SK-N-MC (cell line): Measurements from ENCODE around the gene MASP2.
"Not testable (repeated sequence)": the region's sequence is repeated elsewhere in the genome, so short reads cannot be mapped to it uniquely, and the experiment has no call there.

Experiments
- DNase-seq: peaks from one replicate; pipeline ENCODE4 v3.0.0-alpha.2; 2011; ENCODE audit warnings: low read depth, low spot score
- H3K27ac ChIP-seq: fragments of 200-600 bp; sonication (generic); 2 replicates; pipeline ENCODE4 v1.5.1; 2016; ENCODE audit warnings: mixed run types
- H3K36me3 ChIP-seq: fragments of 200-600 bp; sonication (generic); 2 replicates; pipeline ENCODE4 v1.6.1; 2017; ENCODE audit warnings: antibody characterized with exemption, low read length, mixed read lengths; ENCODE audit not compliant: insufficient read depth
- H3K4me3 ChIP-seq: fragments of 200-600 bp; sonication (generic); 2 replicates; pipeline ENCODE4 v1.5.1; 2016
- H3K9ac ChIP-seq: fragments of 200-600 bp; sonication (generic); 2 replicates; pipeline ENCODE4 v1.8.0; 2017; ENCODE audit warnings: mixed run types, mixed read lengths; ENCODE audit not compliant: insufficient read length
- H3K9me3 ChIP-seq: fragments of 200-600 bp; sonication (generic); 2 replicates; pipeline ENCODE4 v1.6.1; 2017; ENCODE audit warnings: low read depth, mild to moderate bottlenecking, antibody characterized with exemption, low read length, moderate library complexity, mixed read lengths
- EZH2 ChIP-seq: fragments of 200-600 bp; sonication (generic); IDR thresholded peaks from one replicate; pipeline ENCODE4 v1.6.1; 2017; ENCODE audit warnings: antibody characterized with exemption
- FOXP2 ChIP-seq: optimal IDR thresholded peaks from 2 replicates; pipeline ENCODE3; 2011; ENCODE audit warnings: mild to moderate bottlenecking, moderate library complexity; ENCODE audit not compliant: insufficient read depth; ENCODE audit errors: extremely low read length, control extremely low read depth
- POLR2AphosphoS5 ChIP-seq: IDR thresholded peaks from 2 replicates; pipeline ENCODE4 v1.6.1; 2012; ENCODE audit warnings: mild to moderate bottlenecking, low read depth, low read length, borderline replicate concordance

MASP2 gene

GRCh38 chr1:11068600-11069473 is 21.8 kb upstream of the MASP2 start:
- H3K4me3 ChIP-seq, result no peak overlapping the region
- no peaks in the 10 kb centered on the region for H3K9me3 ChIP-seq
- no peak overlapping the region for H3K9ac ChIP-seq
- TF ChIP-seq POLR2AphosphoS5 (no peak), FOXP2 (no peak), EZH2 (no peak)
- no peak for DNase-seq
- peaks cover 83% of the 10 kb centered on the region for H3K36me3 ChIP-seq
- no peak overlapping the region for H3K27ac ChIP-seq

GRCh38 chr1:11067716-11068599 is 20.9 kb upstream of the MASP2 start:
- no peak for TF ChIP-seq FOXP2
- TF ChIP-seq EZH2, result no peak
- TF ChIP-seq POLR2AphosphoS5, result no peak
- no peak overlapping the region for H3K4me3 ChIP-seq
- H3K36me3 ChIP-seq, result peaks cover 81% of the 10 kb centered on the region

GRCh38 chr1:11065796-11066195 is 18.8 kb upstream of the MASP2 start:
- DNase-seq, result no peak
- no peak for TF ChIP-seq EZH2
- no peak for TF ChIP-seq FOXP2
- TF ChIP-seq POLR2AphosphoS5, result 0 out of 2 replicates have a peak, but pooled peaks have one; percentile 9
- H3K36me3 ChIP-seq, result peaks cover 63% of the 10 kb centered on the region
- no peak overlapping the region for H3K4me3 ChIP-seq
- H3K27ac ChIP-seq, result no peak overlapping the region
- H3K9ac ChIP-seq, result no peak overlapping the region
- no peaks in the 10 kb centered on the region for H3K9me3 ChIP-seq

More at GRCh38 chr1:11067716-11068599, 20.9 kb upstream of the MASP2 start:
- no peak overlapping the region for H3K27ac ChIP-seq
- no peak overlapping the region for H3K9ac ChIP-seq
- no peak for DNase-seq
- H3K9me3 ChIP-seq, result no peaks in the 10 kb centered on the region

GRCh38 chr1:11064942-11065341 is 17.9 kb upstream of the MASP2 start:
- TF ChIP-seq POLR2AphosphoS5, result no peak
- TF ChIP-seq EZH2, result no peak
- TF ChIP-seq FOXP2, result no peak
- Histone ChIP-seq H3K9ac (no peak overlapping the region), H3K9me3 (no peaks in the 10 kb centered on the region), H3K36me3 (peaks cover 57% of the 10 kb centered on the region), H3K27ac (no peak overlapping the region), H3K4me3 (no peak overlapping the region)
- no peak for DNase-seq

- H3K9me3 ChIP-seq, DNase-seq, H3K4me3 ChIP-seq, H3K27ac ChIP-seq, H3K9ac ChIP-seq: not testable (repeated sequence)
- peaks cover 48% of the 10 kb centered on the region for H3K36me3 ChIP-seq
These were observed 17.0 kb upstream of the MASP2 start for GRCh38 chr1:11063937-11064537.

- Histone ChIP-seq H3K36me3 (peaks cover 38% of the 10 kb centered on the region), H3K4me3 (no peak overlapping the region), H3K9me3 (no peaks in the 10 kb centered on the region), H3K9ac (no peak overlapping the region), H3K27ac (peak overlapping the region; percentile 60; the same call in 1 of the 2 replicates)
- no peak for DNase-seq
- TF ChIP-seq POLR2AphosphoS5 (no peak; the same call in 1 of the 2 replicates), FOXP2 (no peak), EZH2 (no peak)
These were observed 15.9 kb upstream of the MASP2 start for GRCh38 chr1:11062965-11063401.

- H3K27ac ChIP-seq, result no peak overlapping the region
- no peak for DNase-seq
- TF ChIP-seq EZH2 (no peak), POLR2AphosphoS5 (peak; percentile 20; the same call in 1 of the 2 replicates)
- no peak overlapping the region for H3K9ac ChIP-seq
- no peaks in the 10 kb centered on the region for H3K9me3 ChIP-seq
- H3K36me3 ChIP-seq, result peaks cover 39% of the 10 kb centered on the region
- H3K4me3 ChIP-seq, result no peak overlapping the region
These were observed 14.8 kb upstream of the MASP2 start for GRCh38 chr1:11061652-11062365.
